ENCODE data around the gene PARVB.

PARVB gene

GRCh38 chr22:44082801-44083200 is 58.7 kb downstream of the PARVB start:
- no peak for ATAC-seq (replicated peaks)
- Mint-ChIP-seq H3K27me3 (no peaks in the 10 kb centered on the region), H3K27ac (no peak overlapping the region), H3K9me3 (no peaks in the 10 kb centered on the region), H3K4me3 (no peak overlapping the region), H3K36me3 (ENCODE audit: insufficient read depth) (peaks cover 6% of the 10 kb centered on the region), H3K4me1 (ENCODE audit: low read depth in 2 of 2) (peaks cover 5 to 9% of the 10 kb centered on the region in 2 donors)
- DNase-seq, result no peak

GRCh38 chr22:44084044-44084772 is 60.1 kb downstream of the PARVB start:
- H3K27ac Mint-ChIP-seq, result no peak overlapping the region
- H3K27me3 Mint-ChIP-seq, result no peaks in the 10 kb centered on the region
- no peak for DNase-seq
- H3K9me3 Mint-ChIP-seq, result no peaks in the 10 kb centered on the region
- ATAC-seq (replicated peaks), result no peak
- peaks cover 5 to 9% of the 10 kb centered on the region in 2 donors for H3K4me1 Mint-ChIP-seq (ENCODE audit: low read depth in 2 of 2)
- H3K4me3 Mint-ChIP-seq, result no peak overlapping the region
- H3K36me3 Mint-ChIP-seq (ENCODE audit: insufficient read depth), result peaks cover 6% of the 10 kb centered on the region

- Mint-ChIP-seq H3K27me3 (no peaks in the 10 kb centered on the region), H3K36me3 (ENCODE audit: insufficient read depth) (peaks cover 6% of the 10 kb centered on the region), H3K27ac (peak overlapping the region in 1 of 2 donors; percentile 67), H3K4me1 (ENCODE audit: low read depth in 2 of 2) (peaks cover 5 to 10% of the 10 kb centered on the region in 2 donors), H3K4me3 (no peak overlapping the region), H3K9me3 (no peaks in the 10 kb centered on the region)
- DNase-seq (no peak), ATAC-seq (replicated peaks) (no peak)
Observed at GRCh38 chr22:44085743-44086270, 61.7 kb downstream of the PARVB start.

GRCh38 chr22:44086271-44087088 is 62.4 kb downstream of the PARVB start:
- no peak overlapping the region for H3K4me3 Mint-ChIP-seq
- ATAC-seq (replicated peaks) (no peak), DNase-seq (no peak)
- peak overlapping the region in 1 of 2 donors; percentile 67 for H3K27ac Mint-ChIP-seq
- no peaks in the 10 kb centered on the region for H3K9me3 Mint-ChIP-seq
- peaks cover 7 to 16% of the 10 kb centered on the region in 2 donors for H3K4me1 Mint-ChIP-seq (ENCODE audit: low read depth in 2 of 2)
- H3K27me3 Mint-ChIP-seq, result no peaks in the 10 kb centered on the region
- H3K36me3 Mint-ChIP-seq (ENCODE audit: insufficient read depth), result peaks cover 6% of the 10 kb centered on the region

GRCh38 chr22:44087089-44087430 is 63.0 kb downstream of the PARVB start:
- ATAC-seq (replicated peaks), result no peak
- H3K36me3 Mint-ChIP-seq (ENCODE audit: insufficient read depth), result peaks cover 6% of the 10 kb centered on the region
- no peaks in the 10 kb centered on the region for H3K27me3 Mint-ChIP-seq
- no peaks in the 10 kb centered on the region for H3K9me3 Mint-ChIP-seq
- H3K4me3 Mint-ChIP-seq, result no peak overlapping the region
- no peak for DNase-seq
- peaks cover 8 to 16% of the 10 kb centered on the region in 2 donors for H3K4me1 Mint-ChIP-seq (ENCODE audit: low read depth in 2 of 2)
- H3K27ac Mint-ChIP-seq, result no peak overlapping the region

- peaks cover 4% of the 10 kb centered on the region for H3K36me3 Mint-ChIP-seq (ENCODE audit: insufficient read depth)
- no peaks in the 10 kb centered on the region for H3K27me3 Mint-ChIP-seq
- H3K9me3 Mint-ChIP-seq, result no peaks in the 10 kb centered on the region
- ATAC-seq (replicated peaks) (no peak), DNase-seq (no peak)
- no peak overlapping the region for H3K4me3 Mint-ChIP-seq
- H3K4me1 Mint-ChIP-seq (ENCODE audit: low read depth in 2 of 2), result peaks cover 8 to 16% of the 10 kb centered on the region in 2 donors
- H3K27ac Mint-ChIP-seq, result no peak overlapping the region
Observed at GRCh38 chr22:44088976-44089570, 65.0 kb downstream of the PARVB start.

- Mint-ChIP-seq H3K27ac (peak overlapping the region in 1 of 2 donors; percentile 51), H3K27me3 (no peaks in the 10 kb centered on the region), H3K4me3 (no peak overlapping the region), H3K36me3 (ENCODE audit: insufficient read depth) (peaks cover 4% of the 10 kb centered on the region), H3K4me1 (ENCODE audit: low read depth in 2 of 2) (peaks cover 8 to 16% of the 10 kb centered on the region in 2 donors), H3K9me3 (no peaks in the 10 kb centered on the region)
- DNase-seq, result no peak
- no peak for ATAC-seq (replicated peaks)
Observed at GRCh38 chr22:44089717-44090570, 65.8 kb downstream of the PARVB start.

- peak overlapping the region in 1 of 2 donors; percentile 51 for H3K27ac Mint-ChIP-seq
- DNase-seq (no peak), ATAC-seq (replicated peaks) (no peak)
Observed at GRCh38 chr22:44090571-44090905, 66.4 kb downstream of the PARVB start.

GRCh38 chr22:44091021-44091721 is 67.1 kb downstream of the PARVB start:
- DNase-seq, result no peak

More at GRCh38 chr22:44090571-44090905, 66.4 kb downstream of the PARVB start:
- no peak overlapping the region for H3K4me3 Mint-ChIP-seq
- H3K27me3 Mint-ChIP-seq, result no peaks in the 10 kb centered on the region
- peaks cover 7 to 13% of the 10 kb centered on the region in 2 donors for H3K4me1 Mint-ChIP-seq (ENCODE audit: low read depth in 2 of 2)
- no peaks in the 10 kb centered on the region for H3K9me3 Mint-ChIP-seq
- peaks cover 4% of the 10 kb centered on the region for H3K36me3 Mint-ChIP-seq (ENCODE audit: insufficient read depth)

GRCh38 chr22:44091751-44092150 is 67.6 kb downstream of the PARVB start:
- Mint-ChIP-seq H3K9me3 (no peaks in the 10 kb centered on the region), H3K4me3 (no peak overlapping the region), H3K27ac (no peak overlapping the region), H3K36me3 (ENCODE audit: insufficient read depth) (no peaks in the 10 kb centered on the region), H3K4me1 (ENCODE audit: low read depth in 2 of 2) (peaks cover 3 to 8% of the 10 kb centered on the region in 2 donors), H3K27me3 (no peaks in the 10 kb centered on the region)
- no peak for DNase-seq
- no peak for ATAC-seq (replicated peaks)

More at GRCh38 chr22:44091021-44091721, 67.1 kb downstream of the PARVB start:
- Mint-ChIP-seq H3K9me3 (no peaks in the 10 kb centered on the region), H3K27me3 (no peaks in the 10 kb centered on the region), H3K4me1 (ENCODE audit: low read depth in 2 of 2) (peaks cover 3 to 8% of the 10 kb centered on the region in 2 donors), H3K36me3 (ENCODE audit: insufficient read depth) (peaks cover 4% of the 10 kb centered on the region), H3K27ac (peak overlapping the region in 1 of 2 donors; percentile 51), H3K4me3 (no peak overlapping the region)
- ATAC-seq (replicated peaks), result peak; percentile 40

- ATAC-seq (replicated peaks), result no peak
- no peaks in the 10 kb centered on the region for H3K9me3 Mint-ChIP-seq
- no peaks in the 10 kb centered on the region for H3K36me3 Mint-ChIP-seq (ENCODE audit: insufficient read depth)
- H3K27me3 Mint-ChIP-seq, result no peaks in the 10 kb centered on the region
- no peak overlapping the region for H3K4me3 Mint-ChIP-seq
- H3K27ac Mint-ChIP-seq, result no peak overlapping the region
- DNase-seq, result no peak
- peaks cover 3 to 8% of the 10 kb centered on the region in 2 donors for H3K4me1 Mint-ChIP-seq (ENCODE audit: low read depth in 2 of 2)
Observed at GRCh38 chr22:44092636-44093220, 68.6 kb downstream of the PARVB start.

- Mint-ChIP-seq H3K27me3 (no peaks in the 10 kb centered on the region), H3K27ac (no peak overlapping the region), H3K4me3 (no peak overlapping the region), H3K9me3 (no peaks in the 10 kb centered on the region), H3K36me3 (ENCODE audit: insufficient read depth) (no peaks in the 10 kb centered on the region), H3K4me1 (ENCODE audit: low read depth in 2 of 2) (peaks cover 3 to 8% of the 10 kb centered on the region in 2 donors)
- DNase-seq (no peak), ATAC-seq (replicated peaks) (no peak)
Observed at GRCh38 chr22:44093791-44094190, 69.7 kb downstream of the PARVB start.

All from effector memory CD8-positive, alpha-beta T cell (primary cell).